ENCODE data around the gene APBA2.

DNA sequence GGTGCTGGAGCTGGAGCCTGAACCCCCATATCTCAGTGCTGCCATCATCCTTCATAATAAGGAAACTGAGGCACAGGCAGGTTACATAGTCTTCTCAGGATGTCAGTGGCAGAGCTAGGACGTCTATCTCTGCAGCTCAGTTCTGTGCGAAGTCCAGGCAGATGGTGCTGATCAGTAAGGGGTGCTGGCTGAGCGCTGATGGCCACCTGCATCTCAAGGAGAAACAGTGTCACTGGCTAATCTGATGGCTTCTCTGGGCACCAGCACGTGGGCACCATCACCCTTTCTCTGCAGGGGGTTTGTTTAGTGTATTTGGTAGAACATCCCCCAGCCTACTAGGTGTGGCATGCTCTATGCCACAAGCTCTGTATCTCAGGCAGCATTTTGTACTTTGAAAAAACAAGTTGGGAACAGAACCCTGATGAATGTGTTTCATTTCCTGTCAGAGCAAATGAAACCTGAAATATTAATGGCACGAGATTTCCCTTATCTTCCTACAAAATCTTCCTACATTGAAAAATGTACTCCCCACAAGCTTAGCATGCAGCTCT is 35.1 kb downstream of the APBA2 start:
- TF ChIP-seq POLR2A (IDR thresholded peaks at IDR 0.05; ENCODE audit: low read length) (no peak), GATA1 (IDR thresholded peaks at IDR 0.05; ENCODE audit: low read depth, low read length) (no peak)
